OCI-LY1 (cell line): ENCODE data around the gene SSTR5.

ENCODE experiments used
- CTCF ChIP-seq: fragments of 200-600 bp; sonication (generic), shearing (Covaris generic); IDR thresholded peaks from 2 replicates; pipeline ENCODE4 v1.5.1; 2017; ENCODE audit warnings: mild to moderate bottlenecking, antibody characterized with exemption, low read length, moderate library complexity, mixed read lengths
- EZH2 ChIP-seq: fragments of 200-600 bp; sonication (generic), shearing (Covaris generic); IDR thresholded peaks from 2 replicates; pipeline ENCODE4 v1.8.0; 2017; ENCODE audit warnings: borderline replicate concordance, mixed run types, mild to moderate bottlenecking, antibody characterized with exemption, low read length, moderate library complexity, mixed read lengths

GRCh38 chr16:1037394-1038257 is 34.9 kb upstream of the SSTR5 start:
- TF ChIP-seq CTCF (no peak), EZH2 (no peak)
